ENCODE measurements around the gene DNAJB4. TPM values are rescaled to one million over a fixed set of nuclear protein-coding genes. Genes with fewer than 3 reads are reported as not detected.
A peak's percentile ranks its signal among the peaks of the same experiment; 100 is the strongest.

Gene DNAJB4
- total RNA-seq: 20.1 TPM

- peaks cover 0 to 6% of the 10 kb centered on the region in 2 donors for H3K4me1 ChIP-seq
- DNase-seq (ENCODE audit: low spot score in 2 of 2): peak; percentile 40 to 90
- peak within 1 kb of the TSS; percentile 88 for H3K27ac ChIP-seq
- no peaks in the 10 kb centered on the region for H3K9me3 ChIP-seq
- intact Hi-C loops (cut with DNase I): loop anchor here (1.0 to 10.0 kb wide), 3 partner anchors 26 to 323 kb away; partner anchors contain the start of genes FUBP1 and ZZZ3
- no peaks in the 10 kb centered on the region for H3K36me3 ChIP-seq
- H3K4me3 ChIP-seq: peak within 1 kb of the TSS; percentile 55 to 74
- H3K27me3 ChIP-seq: no peaks in the 10 kb centered on the region
- TF ChIP-seq CTCF (IDR thresholded peaks at IDR 0.05): no peak
Measured at GRCh38 chr1:78004719-78005447, at the start of gene DNAJB4. DNAJB4 (plus strand) TSS chr1:78004939; CDS start chr1:78005111, 172 bp downstream.

GRCh38 chr1:77955709-77956108, 49.0 kb upstream of the DNAJB4 start:
- H3K27ac ChIP-seq: no peak overlapping the region
- TF ChIP-seq CTCF (IDR thresholded peaks at IDR 0.05): no peak
- no peaks in the 10 kb centered on the region for H3K9me3 ChIP-seq
- no peaks in the 10 kb centered on the region for H3K4me1 ChIP-seq
- no peak for DNase-seq (ENCODE audit: low spot score in 2 of 2)
- H3K27me3 ChIP-seq: no peaks in the 10 kb centered on the region
- peaks cover 59 to 80% of the 10 kb centered on the region in 2 donors for H3K36me3 ChIP-seq
- H3K4me3 ChIP-seq: no peak overlapping the region
- intact Hi-C loops (cut with DNase I): no loop called here

GRCh38 chr1:77956464-77956863, 48.3 kb upstream of the DNAJB4 start:
- no peak overlapping the region for H3K4me3 ChIP-seq
- H3K27ac ChIP-seq: no peak overlapping the region
- TF ChIP-seq CTCF (IDR thresholded peaks at IDR 0.05): no peak
- H3K36me3 ChIP-seq: peaks cover 60 to 86% of the 10 kb centered on the region in 2 donors
- H3K4me1 ChIP-seq: no peaks in the 10 kb centered on the region
- intact Hi-C loops (cut with DNase I): no loop called here
- H3K9me3 ChIP-seq: no peaks in the 10 kb centered on the region
- DNase-seq (ENCODE audit: low spot score in 2 of 2): no peak
- no peaks in the 10 kb centered on the region for H3K27me3 ChIP-seq

- Histone ChIP-seq H3K4me3 (no peak overlapping the region), H3K36me3 (peaks cover 61 to 92% of the 10 kb centered on the region in 2 donors), H3K9me3 (no peaks in the 10 kb centered on the region), H3K27me3 (no peaks in the 10 kb centered on the region), H3K27ac (no peak overlapping the region), H3K4me1 (no peaks in the 10 kb centered on the region)
- DNase-seq (ENCODE audit: low spot score in 2 of 2): no peak
- no peak for TF ChIP-seq CTCF (IDR thresholded peaks at IDR 0.05)
- intact Hi-C loops (cut with DNase I): no loop called here
Measured at GRCh38 chr1:77958391-77958790, 46.3 kb upstream of the DNAJB4 start.

GRCh38 chr1:77958850-77959249, 45.9 kb upstream of the DNAJB4 start:
- no peak for TF ChIP-seq CTCF (IDR thresholded peaks at IDR 0.05)
- H3K36me3 ChIP-seq: peaks cover 61 to 92% of the 10 kb centered on the region in 2 donors

More at GRCh38 chr1:77958850-77959249, 45.9 kb upstream of the DNAJB4 start:
- intact Hi-C loops (cut with DNase I): no loop called here
- H3K9me3 ChIP-seq: no peaks in the 10 kb centered on the region
- H3K4me1 ChIP-seq: no peaks in the 10 kb centered on the region
- no peak for DNase-seq (ENCODE audit: low spot score in 2 of 2)
- H3K27ac ChIP-seq: no peak overlapping the region
- no peaks in the 10 kb centered on the region for H3K27me3 ChIP-seq
- H3K4me3 ChIP-seq: no peak overlapping the region
